GM12891 (cell line): ENCODE data around the gene NSMCE1.

Experiments used
- DNase-seq: peaks from one replicate; pipeline ENCODE4 v3.0.0; 2011; ENCODE audit warnings: low spot score; ENCODE audit not compliant: insufficient read length
- FAIRE-seq: peaks from 2 replicates; lab custom pipeline; 2011; peaks lifted over from hg19 to GRCh38; lab: Jason Lieb, UNC
- PAX5 ChIP-seq: IDR thresholded peaks from 2 replicates; pipeline ENCODE4 v1.6.1; 2011; ENCODE audit warnings: low read length, moderate library complexity, mild to moderate bottlenecking; ENCODE audit not compliant: insufficient read depth, severe bottlenecking
- POLR2A ChIP-seq: IDR thresholded peaks from 2 replicates; pipeline ENCODE4 v1.6.1; 2011; ENCODE audit warnings: low read depth, low read length, control low read depth
- POLR2AphosphoS5 ChIP-seq: IDR thresholded peaks from 2 replicates; pipeline ENCODE4 v1.6.1; 2011; ENCODE audit warnings: low read depth, low read length, control low read depth
- POU2F2 ChIP-seq: IDR thresholded peaks from 2 replicates; pipeline ENCODE4 v1.6.1; 2011; ENCODE audit warnings: low read depth, mild to moderate bottlenecking, control low read depth, low read length, moderate library complexity
- SPI1 ChIP-seq: IDR thresholded peaks from 2 replicates; pipeline ENCODE4 v1.6.1; 2011; ENCODE audit warnings: low read depth, low read length, control low read depth
- TAF1 ChIP-seq: IDR thresholded peaks from 2 replicates; pipeline ENCODE4 v1.6.1; 2011; ENCODE audit warnings: low read depth, low read length, control low read depth

The NSMCE1 gene

DNA sequence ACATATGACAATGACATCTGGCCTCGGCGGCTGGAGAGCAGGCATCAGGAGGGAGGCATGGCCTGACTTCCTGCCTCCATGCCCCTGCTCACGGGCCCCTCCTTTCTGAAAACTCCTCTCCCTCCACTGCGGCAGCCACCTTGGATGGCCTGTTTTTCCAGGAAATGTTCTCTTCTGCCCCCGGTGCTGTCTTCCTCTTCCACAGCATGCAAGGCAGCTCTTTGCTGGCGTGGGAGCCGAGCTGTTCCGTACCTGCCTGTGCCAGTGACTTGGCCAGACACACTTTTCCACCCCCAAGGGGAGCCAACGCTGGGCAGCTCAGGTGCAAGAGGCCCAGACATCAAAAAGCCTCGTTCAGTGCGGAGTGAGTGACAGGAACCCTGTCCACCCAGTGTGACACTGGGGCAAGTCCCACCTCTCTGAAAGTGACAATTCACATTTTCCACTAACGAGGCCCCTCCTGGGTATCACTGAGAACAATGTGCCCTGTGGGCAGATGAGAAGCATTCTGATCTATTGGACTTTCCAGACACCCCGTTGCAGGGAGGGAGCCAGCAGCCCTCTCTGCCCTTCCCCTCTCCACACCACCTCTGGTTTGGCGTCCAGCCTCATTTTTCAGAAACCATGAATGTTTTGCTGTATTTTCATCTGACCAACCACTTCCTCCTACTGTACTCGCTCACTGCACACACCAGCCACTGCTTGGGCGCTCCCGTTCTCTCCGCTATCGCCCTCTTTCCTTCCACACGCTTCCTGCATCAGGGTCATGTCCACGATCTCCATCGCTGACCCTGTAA is 31.2 kb downstream of the NSMCE1 start:
- peak; percentile 85 for FAIRE-seq

DNA sequence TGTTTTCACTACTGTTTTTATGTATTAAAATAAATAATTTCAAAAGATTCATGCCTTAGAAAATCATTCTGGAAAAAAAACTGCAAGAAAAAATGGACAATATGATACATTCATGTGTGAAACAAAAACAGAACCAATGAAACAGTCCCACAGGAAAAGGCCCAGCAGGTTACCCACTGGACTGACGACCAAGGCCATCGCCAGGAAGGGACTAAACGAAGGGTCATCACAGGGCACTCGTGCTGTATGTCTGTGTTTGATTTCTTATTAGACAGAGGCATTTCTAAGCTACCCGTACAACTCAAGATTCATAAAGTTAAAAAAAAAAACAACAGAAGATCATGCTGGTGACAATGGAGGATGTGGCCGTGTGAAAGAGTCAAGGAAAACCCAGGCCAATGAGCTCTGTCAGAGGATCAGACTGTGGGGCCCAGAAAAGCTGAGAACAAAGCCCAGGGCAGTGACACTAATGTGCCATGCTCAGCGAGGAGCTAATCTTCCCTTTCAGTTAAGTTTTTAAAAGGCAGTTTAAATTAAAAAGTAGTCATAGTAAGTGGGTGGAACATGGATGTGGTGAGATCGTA is 31.8 kb downstream of the NSMCE1 start:
- FAIRE-seq (no peak), DNase-seq (no peak)
- TF ChIP-seq TAF1: no peak
- no peak for TF ChIP-seq PAX5
- no peak for TF ChIP-seq POLR2AphosphoS5
- TF ChIP-seq SPI1: no peak
- no peak for TF ChIP-seq POLR2A
- no peak for TF ChIP-seq POU2F2

More for the DNA sequence above, 31.2 kb downstream of the NSMCE1 start:
- DNase-seq: no peak
- no peak; the same call in 1 of the 2 replicates for TF ChIP-seq POLR2A
- 0 out of 2 replicates have a peak, but pooled peaks have one; percentile 40 for TF ChIP-seq TAF1
- no peak for TF ChIP-seq POLR2AphosphoS5
- 0 out of 2 replicates have a peak, but pooled peaks have one; percentile 6 for TF ChIP-seq POU2F2
- peak; percentile 79 for TF ChIP-seq SPI1
- no peak for TF ChIP-seq PAX5

DNA sequence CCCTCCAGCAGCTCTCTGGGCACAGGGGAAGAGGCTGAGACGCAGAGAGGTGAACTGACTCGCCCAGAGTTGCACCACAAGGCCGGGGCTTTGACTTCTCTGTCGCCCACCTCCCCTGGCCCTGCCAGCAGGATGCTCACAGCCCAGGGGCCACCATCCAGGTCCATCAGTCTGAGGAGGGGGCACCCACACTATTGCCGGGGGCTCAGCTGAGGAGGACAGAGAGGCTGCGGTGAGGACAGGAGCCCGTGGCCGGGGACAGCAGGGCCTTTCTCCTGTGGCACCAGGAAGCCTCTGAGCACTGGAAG is 32.7 kb downstream of the NSMCE1 start:
- no peak for DNase-seq
- FAIRE-seq: no peak
- no peak for TF ChIP-seq POU2F2
- TF ChIP-seq POLR2A: no peak
- no peak for TF ChIP-seq TAF1
- TF ChIP-seq PAX5: no peak
- no peak for TF ChIP-seq SPI1
- no peak for TF ChIP-seq POLR2AphosphoS5

DNA sequence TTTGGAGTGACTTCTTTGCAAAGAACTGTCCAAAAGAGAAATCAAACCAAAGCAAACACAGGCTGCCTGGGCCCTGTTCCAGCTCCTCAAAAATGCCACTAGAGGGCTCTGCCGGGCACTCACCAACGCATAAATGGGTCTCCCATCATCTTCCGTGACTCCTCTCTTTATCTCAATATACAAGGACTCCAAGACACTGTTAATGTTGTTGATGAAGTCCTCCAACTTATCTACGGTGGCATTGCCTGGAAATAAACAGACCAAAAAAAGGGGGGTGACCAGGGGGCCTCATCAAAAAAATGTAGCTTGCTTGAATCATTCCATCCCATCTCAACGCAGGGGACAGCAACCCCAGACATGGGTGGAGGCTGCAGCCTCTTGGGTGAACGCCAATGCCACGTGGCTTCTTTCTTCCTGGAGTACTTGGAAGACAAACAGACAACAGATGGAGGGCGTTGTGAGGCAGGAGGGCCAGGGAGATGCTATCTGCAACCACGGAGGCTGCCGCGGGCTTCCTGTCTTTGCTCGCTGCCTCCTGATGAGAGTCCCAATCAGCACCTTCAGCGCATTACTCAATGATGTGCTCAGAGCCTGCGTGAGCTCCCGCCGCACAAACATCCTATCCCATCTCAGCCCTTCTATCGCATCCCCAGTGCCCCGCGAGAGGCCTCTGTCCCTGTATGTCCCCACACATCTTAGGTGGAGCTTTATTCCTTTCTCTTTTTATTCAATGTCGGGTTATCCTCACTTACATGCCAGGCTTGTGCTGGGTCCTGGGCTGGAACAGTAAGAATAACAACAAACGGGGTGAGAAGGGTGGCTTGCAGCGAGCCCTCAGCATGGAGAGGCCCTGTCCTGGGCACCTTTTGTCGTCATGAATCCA is 33.3 kb downstream of the NSMCE1 start:
- TF ChIP-seq POU2F2: no peak
- TF ChIP-seq SPI1: no peak
- TF ChIP-seq TAF1: no peak
- TF ChIP-seq POLR2AphosphoS5: no peak
- TF ChIP-seq POLR2A: no peak
- TF ChIP-seq PAX5: no peak
- DNase-seq (no peak), FAIRE-seq (peak; percentile 9)

DNA sequence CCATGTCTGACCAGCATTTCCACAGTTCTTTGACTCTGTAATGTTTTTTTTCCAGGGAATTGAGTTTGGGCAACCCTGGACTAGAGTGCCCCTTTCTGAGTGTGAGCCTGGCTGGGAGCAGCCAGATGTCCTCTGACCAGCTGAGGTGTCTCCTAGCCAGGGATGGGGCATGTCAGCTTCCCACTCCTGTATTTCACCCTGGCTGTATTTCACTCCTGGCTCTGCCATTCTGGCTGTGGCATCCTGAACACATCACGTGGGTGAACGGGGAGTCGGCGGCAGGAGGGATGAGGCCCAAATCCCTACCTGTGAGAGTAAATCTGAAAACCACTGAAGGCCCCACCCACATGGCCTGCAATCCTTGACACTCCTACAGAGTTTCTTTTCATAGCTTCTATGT is 34.0 kb downstream of the NSMCE1 start:
- no peak for DNase-seq
- no peak for FAIRE-seq

DNA sequence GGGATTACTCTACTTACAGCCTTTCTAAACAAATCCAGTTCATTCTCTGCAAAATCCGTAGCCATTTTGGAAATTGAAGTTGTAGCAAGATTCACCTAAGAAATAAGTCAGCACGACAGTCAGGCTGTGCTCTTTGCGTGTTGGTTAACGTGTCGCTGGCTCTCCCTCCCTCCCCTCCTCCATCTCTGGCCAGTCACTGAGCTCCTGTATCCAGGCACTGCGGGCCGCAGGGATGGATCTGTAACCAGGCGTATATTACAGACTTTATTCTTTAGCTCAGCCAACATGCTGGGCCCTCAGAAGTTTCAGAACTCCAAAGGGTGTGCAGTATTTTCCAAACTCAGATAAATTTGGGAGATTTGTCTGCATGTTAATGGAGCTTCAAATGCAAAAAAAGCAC is 34.4 kb downstream of the NSMCE1 start:
- no peak for FAIRE-seq

More for the DNA sequence above, 34.0 kb downstream of the NSMCE1 start:
- TF ChIP-seq POU2F2 (no peak), TAF1 (no peak), PAX5 (no peak), SPI1 (no peak), POLR2A (no peak), POLR2AphosphoS5 (no peak)

DNA sequence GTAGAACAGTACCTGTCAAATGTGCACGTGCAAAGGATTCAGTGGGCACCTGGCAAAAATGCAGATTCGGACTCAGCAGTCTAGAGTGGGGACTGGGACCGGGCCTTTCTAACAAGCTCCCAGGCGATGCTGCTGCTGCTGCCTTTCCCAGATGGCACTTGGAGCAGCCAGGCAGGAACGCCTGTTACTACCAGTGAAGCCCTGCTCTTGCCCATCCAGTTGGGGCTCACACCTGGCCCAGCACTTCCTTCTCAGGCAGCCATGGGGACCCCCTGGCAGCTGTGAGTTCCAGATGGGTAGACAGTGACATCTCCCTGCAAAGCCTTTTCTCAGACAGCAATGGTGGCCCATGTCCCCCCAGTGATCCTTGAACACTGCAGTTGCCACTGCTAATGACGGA is 34.8 kb downstream of the NSMCE1 start:
- TF ChIP-seq POLR2AphosphoS5: no peak
- TF ChIP-seq POU2F2: no peak
- no peak for TF ChIP-seq PAX5
- no peak for TF ChIP-seq TAF1
- TF ChIP-seq SPI1: no peak
- no peak for TF ChIP-seq POLR2A
- no peak for FAIRE-seq

More for the DNA sequence above, 34.4 kb downstream of the NSMCE1 start:
- TF ChIP-seq POU2F2 (no peak), POLR2AphosphoS5 (no peak), POLR2A (no peak), TAF1 (no peak), PAX5 (no peak), SPI1 (no peak)
- no peak for DNase-seq

DNA sequence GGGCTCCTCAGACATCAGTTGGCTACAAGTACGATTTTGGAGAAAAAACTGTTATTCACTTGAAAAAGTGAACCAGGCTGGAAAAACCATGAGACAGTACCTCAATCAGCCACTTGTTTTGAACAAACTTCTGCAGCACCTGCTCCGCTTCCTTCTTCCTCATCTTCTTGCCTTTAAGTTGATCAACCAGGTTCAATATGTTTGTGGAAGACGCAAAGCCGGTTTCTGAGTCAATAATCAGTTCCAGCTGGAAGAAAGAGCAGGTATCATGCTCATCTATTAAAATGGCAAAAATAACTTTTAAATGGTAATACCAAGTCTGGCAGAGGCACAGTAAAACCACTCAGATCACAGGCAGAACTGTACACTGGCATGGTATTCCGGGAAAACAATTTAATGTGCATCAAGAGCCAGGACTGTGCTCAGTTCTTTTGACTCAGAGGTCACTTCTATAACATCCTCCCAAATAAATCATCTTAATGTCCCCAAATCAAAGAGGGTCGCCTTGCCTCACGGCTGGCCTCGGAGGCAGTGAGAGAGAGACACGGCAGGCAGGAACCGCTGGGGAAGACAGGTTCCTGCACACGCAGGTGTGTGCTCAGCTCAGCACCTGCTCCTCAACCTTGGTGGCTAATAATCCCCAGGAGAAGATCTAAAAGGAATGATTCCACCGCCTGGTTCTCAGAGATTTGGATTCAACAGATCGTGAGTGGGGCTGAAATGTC is 35.5 kb downstream of the NSMCE1 start:
- DNase-seq: no peak
- TF ChIP-seq POLR2A (no peak), SPI1 (no peak), POU2F2 (no peak), PAX5 (no peak), POLR2AphosphoS5 (no peak), TAF1 (no peak)
- FAIRE-seq: peak; percentile 76

More for the DNA sequence above, 34.8 kb downstream of the NSMCE1 start:
- DNase-seq: no peak
